AG10803 (cell line): Measurements from ENCODE around the gene DISC1.
"Not testable (repeated sequence)": the region's sequence is repeated elsewhere in the genome, so short reads cannot be mapped to it uniquely, and the experiment has no call there.

Source experiments
- DNase-seq: peaks from one replicate; pipeline ENCODE4 v3.0.0; 2010; ENCODE audit warnings: low read depth
- H3K4me3 ChIP-seq: 2 replicates; pipeline ENCODE4 v1.5.1; 2011; ENCODE audit warnings: mild to moderate bottlenecking, low read length, control low read depth
- CTCF ChIP-seq: conservative IDR thresholded peaks from 2 replicates; pipeline ENCODE4 v1.5.1; 2011; ENCODE audit warnings: mild to moderate bottlenecking, low read length, control low read depth, inconsistent platforms

Gene DISC1

GRCh38 chr1:231613419-231614349 is 12.9 kb upstream of the DISC1 start:
- DNase-seq, result no peak
- no peak overlapping the region for H3K4me3 ChIP-seq
- TF ChIP-seq CTCF, result no peak

GRCh38 chr1:231616667-231617066 is 9.9 kb upstream of the DISC1 start:
- no peak for TF ChIP-seq CTCF
- no peak overlapping the region for H3K4me3 ChIP-seq
- peak; percentile 50 for DNase-seq

- TF ChIP-seq CTCF, result no peak
- DNase-seq, result no peak
- no peak overlapping the region for H3K4me3 ChIP-seq
These were observed 7.9 kb upstream of the DISC1 start for GRCh38 chr1:231618609-231619256.

- H3K4me3 ChIP-seq, result no peak overlapping the region
- TF ChIP-seq CTCF, result no peak
- DNase-seq, result no peak
These were observed 7.3 kb upstream of the DISC1 start for GRCh38 chr1:231619257-231619634.

GRCh38 chr1:231625042-231625441 is 1.5 kb upstream of the DISC1 start:
- DNase-seq, H3K4me3 ChIP-seq: not testable (repeated sequence)

GRCh38 chr1:231625975-231626534 is 535 bp upstream of the DISC1 start:
- no peak for DNase-seq
- no peak for TF ChIP-seq CTCF
- peak overlapping the region; percentile 82 for H3K4me3 ChIP-seq

GRCh38 chr1:231626951-231627614 is 493 bp downstream of the DISC1 start:
- DNase-seq, result peak; percentile 37
- no peak for TF ChIP-seq CTCF
- H3K4me3 ChIP-seq, result peak overlapping the region; percentile 82
